SK-N-SH treated with all-trans-retinoic acid at 6 μM for 48 hours (cell line): Measurements from ENCODE around the gene DFFB.

Experiments
- ATAC-seq: fragments of 200-7000 bp; cut with Tn5 transposase; 3 replicates; pipeline ENCODE4 v1.9.1; 2020; ENCODE audit warnings: mild to moderate bottlenecking, moderate library complexity
- ARNTL ChIP-seq: fragments of 450-650 bp; formaldehyde crosslinking; IDR thresholded peaks from 2 replicates; pipeline ENCODE4 v1.5.0; 2020; ENCODE audit warnings: low read depth, mild to moderate bottlenecking, moderate library complexity, borderline replicate concordance
- CSDC2 ChIP-seq: fragments of 250-450 bp; sonication (Bioruptor Pico); IDR thresholded peaks from 2 replicates; pipeline ENCODE4 v1.5.0; 2020; ENCODE audit warnings: mild to moderate bottlenecking, moderate library complexity
- ESRRG ChIP-seq: fragments of 250-450 bp; sonication (Bioruptor Pico); IDR thresholded peaks from 2 replicates; pipeline ENCODE4 v1.6.1; 2021; ENCODE audit warnings: mild to moderate bottlenecking
- GLIS3 ChIP-seq: fragments of 250-450 bp; sonication (Bioruptor Pico); IDR thresholded peaks from 2 replicates; pipeline ENCODE4 v1.5.0; 2020; ENCODE audit warnings: mild to moderate bottlenecking, moderate library complexity
- ISL1 ChIP-seq: fragments of 250-450 bp; sonication (Bioruptor Pico); IDR thresholded peaks from 2 replicates; pipeline ENCODE4 v2.1.2; 2022; ENCODE audit warnings: mild to moderate bottlenecking, moderate library complexity
- OSR1 ChIP-seq: fragments of 250-450 bp; sonication (Bioruptor Pico); IDR thresholded peaks from 2 replicates; pipeline ENCODE4 v1.8.0; 2022; ENCODE audit warnings: moderate library complexity, mild to moderate bottlenecking, inconsistent platforms
- PPARA ChIP-seq: fragments of 250-450 bp; sonication (Bioruptor Pico); IDR thresholded peaks from 2 replicates; pipeline ENCODE4 v1.5.0; 2020; ENCODE audit warnings: mild to moderate bottlenecking, borderline replicate concordance
- RARB ChIP-seq: fragments of 250-450 bp; sonication (Bioruptor Pico); IDR thresholded peaks from 2 replicates; pipeline ENCODE4 v1.8.0; 2021; ENCODE audit warnings: mild to moderate bottlenecking, moderate library complexity
- SNAI2 ChIP-seq: fragments of 250-450 bp; sonication (Bioruptor Pico); IDR thresholded peaks from 2 replicates; pipeline ENCODE4 v1.5.0; 2020; ENCODE audit warnings: mild to moderate bottlenecking, moderate library complexity
- TCF4 ChIP-seq: fragments of 250-450 bp; sonication (Bioruptor Pico); IDR thresholded peaks from 2 replicates; pipeline ENCODE4 v1.8.0; 2021; ENCODE audit warnings: mild to moderate bottlenecking, moderate library complexity, borderline replicate concordance
- ZC3H10 ChIP-seq: fragments of 250-450 bp; sonication (Bioruptor Pico); IDR thresholded peaks from 2 replicates; pipeline ENCODE4 v1.5.1; 2021; ENCODE audit warnings: mild to moderate bottlenecking, moderate library complexity
- ZFP3 ChIP-seq: fragments of 250-450 bp; sonication (Bioruptor Pico); IDR thresholded peaks from 2 replicates; pipeline ENCODE4 v1.5.0; 2020; ENCODE audit warnings: mild to moderate bottlenecking, moderate library complexity
- ZFP30 ChIP-seq: fragments of 450-650 bp; formaldehyde crosslinking; IDR thresholded peaks from 2 replicates; pipeline ENCODE4 v1.5.0; 2022; ENCODE audit warnings: mild to moderate bottlenecking, moderate library complexity
- ZNF70 ChIP-seq: fragments of 450-650 bp; formaldehyde crosslinking; IDR thresholded peaks from 2 replicates; pipeline ENCODE4 v1.5.0; 2020; ENCODE audit warnings: mild to moderate bottlenecking, moderate library complexity
- ZNF8 ChIP-seq: fragments of 450-650 bp; formaldehyde crosslinking; IDR thresholded peaks from 2 replicates; pipeline ENCODE4 v1.5.0; 2020; ENCODE audit warnings: mild to moderate bottlenecking, moderate library complexity
- TF ChIP-seq, protein P1 (sequence below): fragments of 250-450 bp; sonication (Bioruptor Pico); IDR thresholded peaks from 2 replicates; pipeline ENCODE4 v1.5.0; 2020; ENCODE audit warnings: mild to moderate bottlenecking, moderate library complexity
- TF ChIP-seq, protein P2 (sequence below): fragments of 250-450 bp; sonication (Bioruptor Pico); IDR thresholded peaks from 2 replicates; pipeline ENCODE4 v1.8.0; 2021; ENCODE audit warnings: low read depth, mild to moderate bottlenecking, moderate library complexity, borderline replicate concordance
- TF ChIP-seq, protein P3 (sequence below): fragments of 250-450 bp; sonication (Bioruptor Pico); IDR thresholded peaks from 2 replicates; pipeline ENCODE4 v1.5.1; 2020; ENCODE audit warnings: low read depth, mild to moderate bottlenecking, moderate library complexity
- TF ChIP-seq, protein P4 (sequence below): fragments of 250-450 bp; sonication (Bioruptor Pico); IDR thresholded peaks from 2 replicates; pipeline ENCODE4 v1.8.0; 2020; ENCODE audit warnings: mild to moderate bottlenecking, moderate library complexity, borderline replicate concordance

DFFB gene

DNA sequence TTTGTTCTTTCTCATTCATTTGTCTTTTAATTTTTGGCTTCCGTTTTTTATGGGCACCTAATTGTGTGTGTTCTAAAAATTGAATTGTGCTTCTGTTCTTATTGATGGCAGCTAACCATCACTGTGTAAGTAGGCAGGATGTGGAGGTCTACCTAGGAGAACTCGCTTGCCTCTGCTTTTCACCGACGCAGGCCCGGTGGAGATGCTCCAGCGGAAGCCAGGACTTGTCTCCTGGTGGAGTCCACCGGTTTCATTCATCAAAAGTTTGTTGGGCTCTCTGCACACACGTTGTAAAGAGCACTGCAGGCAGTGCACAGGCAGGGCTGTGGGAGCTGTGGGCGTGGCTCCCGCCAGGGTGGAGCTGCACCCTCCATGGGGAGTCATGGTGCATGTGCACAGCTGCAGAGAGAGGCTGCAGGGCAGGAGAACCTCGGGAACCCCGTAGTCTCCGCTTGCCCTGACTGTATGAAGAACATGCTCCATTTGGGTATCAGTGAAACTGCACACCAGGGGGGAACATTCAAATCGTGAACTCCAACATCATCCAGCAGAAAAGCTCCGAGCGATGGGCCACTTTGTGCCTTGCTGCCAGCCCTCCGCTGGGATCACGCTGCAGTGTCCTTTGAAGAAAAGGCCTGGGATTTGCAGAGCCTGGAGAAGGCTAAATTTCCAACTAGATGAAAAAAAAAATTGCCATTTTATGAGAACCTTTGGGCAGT is 48.8 kb downstream of the DFFB start:
- TF ChIP-seq, protein P1, sequence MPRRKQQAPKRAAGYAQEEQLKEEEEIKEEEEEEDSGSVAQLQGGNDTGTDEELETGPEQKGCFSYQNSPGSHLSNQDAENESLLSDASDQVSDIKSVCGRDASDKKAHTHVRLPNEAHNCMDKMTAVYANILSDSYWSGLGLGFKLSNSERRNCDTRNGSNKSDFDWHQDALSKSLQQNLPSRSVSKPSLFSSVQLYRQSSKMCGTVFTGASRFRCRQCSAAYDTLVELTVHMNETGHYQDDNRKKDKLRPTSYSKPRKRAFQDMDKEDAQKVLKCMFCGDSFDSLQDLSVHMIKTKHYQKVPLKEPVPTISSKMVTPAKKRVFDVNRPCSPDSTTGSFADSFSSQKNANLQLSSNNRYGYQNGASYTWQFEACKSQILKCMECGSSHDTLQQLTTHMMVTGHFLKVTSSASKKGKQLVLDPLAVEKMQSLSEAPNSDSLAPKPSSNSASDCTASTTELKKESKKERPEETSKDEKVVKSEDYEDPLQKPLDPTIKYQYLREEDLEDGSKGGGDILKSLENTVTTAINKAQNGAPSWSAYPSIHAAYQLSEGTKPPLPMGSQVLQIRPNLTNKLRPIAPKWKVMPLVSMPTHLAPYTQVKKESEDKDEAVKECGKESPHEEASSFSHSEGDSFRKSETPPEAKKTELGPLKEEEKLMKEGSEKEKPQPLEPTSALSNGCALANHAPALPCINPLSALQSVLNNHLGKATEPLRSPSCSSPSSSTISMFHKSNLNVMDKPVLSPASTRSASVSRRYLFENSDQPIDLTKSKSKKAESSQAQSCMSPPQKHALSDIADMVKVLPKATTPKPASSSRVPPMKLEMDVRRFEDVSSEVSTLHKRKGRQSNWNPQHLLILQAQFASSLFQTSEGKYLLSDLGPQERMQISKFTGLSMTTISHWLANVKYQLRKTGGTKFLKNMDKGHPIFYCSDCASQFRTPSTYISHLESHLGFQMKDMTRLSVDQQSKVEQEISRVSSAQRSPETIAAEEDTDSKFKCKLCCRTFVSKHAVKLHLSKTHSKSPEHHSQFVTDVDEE (CRISPR knock-in tag), result no peak
- no peak for TF ChIP-seq PPARA
- no peak for TF ChIP-seq ZNF70 (CRISPR knock-in tag)
- TF ChIP-seq, protein P2, sequence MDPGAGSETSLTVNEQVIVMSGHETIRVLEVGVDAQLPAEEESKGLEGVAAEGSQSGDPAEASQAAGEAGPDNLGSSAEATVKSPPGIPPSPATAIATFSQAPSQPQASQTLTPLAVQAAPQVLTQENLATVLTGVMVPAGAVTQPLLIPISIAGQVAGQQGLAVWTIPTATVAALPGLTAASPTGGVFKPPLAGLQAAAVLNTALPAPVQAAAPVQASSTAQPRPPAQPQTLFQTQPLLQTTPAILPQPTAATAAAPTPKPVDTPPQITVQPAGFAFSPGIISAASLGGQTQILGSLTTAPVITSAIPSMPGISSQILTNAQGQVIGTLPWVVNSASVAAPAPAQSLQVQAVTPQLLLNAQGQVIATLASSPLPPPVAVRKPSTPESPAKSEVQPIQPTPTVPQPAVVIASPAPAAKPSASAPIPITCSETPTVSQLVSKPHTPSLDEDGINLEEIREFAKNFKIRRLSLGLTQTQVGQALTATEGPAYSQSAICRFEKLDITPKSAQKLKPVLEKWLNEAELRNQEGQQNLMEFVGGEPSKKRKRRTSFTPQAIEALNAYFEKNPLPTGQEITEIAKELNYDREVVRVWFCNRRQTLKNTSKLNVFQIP (CRISPR knock-in tag), result no peak
- TF ChIP-seq ZC3H10 (CRISPR knock-in tag), result no peak
- TF ChIP-seq ZNF8, result no peak
- no peak for TF ChIP-seq ESRRG (CRISPR knock-in tag)
- no peak for TF ChIP-seq RARB (CRISPR knock-in tag)
- ATAC-seq, result no peak

DNA sequence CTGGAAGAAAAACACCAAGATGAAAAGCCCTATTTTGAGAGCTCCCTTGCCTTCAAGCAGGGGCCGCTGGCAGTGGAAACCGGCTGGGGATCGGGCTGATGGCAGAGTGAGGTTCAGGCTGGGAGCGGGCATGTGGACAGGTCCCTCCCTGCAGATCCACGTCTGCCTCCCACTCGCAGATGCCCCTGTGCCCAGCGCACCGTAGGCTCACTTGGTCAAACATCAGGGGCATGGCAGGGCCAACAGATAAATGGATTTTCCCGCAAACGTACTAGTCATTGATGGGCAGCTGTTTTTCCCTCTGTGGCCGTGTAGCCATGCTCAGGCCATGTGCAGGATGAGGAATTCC is 49.4 kb downstream of the DFFB start:
- no peak for TF ChIP-seq ESRRG (CRISPR knock-in tag)
- TF ChIP-seq CSDC2 (CRISPR knock-in tag), result no peak
- TF ChIP-seq, protein P3, sequence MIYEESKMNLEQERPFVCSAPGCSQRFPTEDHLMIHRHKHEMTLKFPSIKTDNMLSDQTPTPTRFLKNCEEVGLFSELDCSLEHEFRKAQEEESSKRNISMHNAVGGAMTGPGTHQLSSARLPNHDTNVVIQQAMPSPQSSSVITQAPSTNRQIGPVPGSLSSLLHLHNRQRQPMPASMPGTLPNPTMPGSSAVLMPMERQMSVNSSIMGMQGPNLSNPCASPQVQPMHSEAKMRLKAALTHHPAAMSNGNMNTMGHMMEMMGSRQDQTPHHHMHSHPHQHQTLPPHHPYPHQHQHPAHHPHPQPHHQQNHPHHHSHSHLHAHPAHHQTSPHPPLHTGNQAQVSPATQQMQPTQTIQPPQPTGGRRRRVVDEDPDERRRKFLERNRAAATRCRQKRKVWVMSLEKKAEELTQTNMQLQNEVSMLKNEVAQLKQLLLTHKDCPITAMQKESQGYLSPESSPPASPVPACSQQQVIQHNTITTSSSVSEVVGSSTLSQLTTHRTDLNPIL (CRISPR knock-in tag), result no peak
- no peak for TF ChIP-seq ZFP3
- TF ChIP-seq GLIS3 (CRISPR knock-in tag), result no peak
- TF ChIP-seq ZNF8, result no peak
- TF ChIP-seq, protein P1 (CRISPR knock-in tag), result no peak
- TF ChIP-seq ARNTL (CRISPR knock-in tag), result no peak
- TF ChIP-seq, protein P4, sequence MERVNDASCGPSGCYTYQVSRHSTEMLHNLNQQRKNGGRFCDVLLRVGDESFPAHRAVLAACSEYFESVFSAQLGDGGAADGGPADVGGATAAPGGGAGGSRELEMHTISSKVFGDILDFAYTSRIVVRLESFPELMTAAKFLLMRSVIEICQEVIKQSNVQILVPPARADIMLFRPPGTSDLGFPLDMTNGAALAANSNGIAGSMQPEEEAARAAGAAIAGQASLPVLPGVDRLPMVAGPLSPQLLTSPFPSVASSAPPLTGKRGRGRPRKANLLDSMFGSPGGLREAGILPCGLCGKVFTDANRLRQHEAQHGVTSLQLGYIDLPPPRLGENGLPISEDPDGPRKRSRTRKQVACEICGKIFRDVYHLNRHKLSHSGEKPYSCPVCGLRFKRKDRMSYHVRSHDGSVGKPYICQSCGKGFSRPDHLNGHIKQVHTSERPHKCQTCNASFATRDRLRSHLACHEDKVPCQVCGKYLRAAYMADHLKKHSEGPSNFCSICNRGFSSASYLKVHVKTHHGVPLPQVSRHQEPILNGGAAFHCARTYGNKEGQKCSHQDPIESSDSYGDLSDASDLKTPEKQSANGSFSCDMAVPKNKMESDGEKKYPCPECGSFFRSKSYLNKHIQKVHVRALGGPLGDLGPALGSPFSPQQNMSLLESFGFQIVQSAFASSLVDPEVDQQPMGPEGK (CRISPR knock-in tag), result no peak
- TF ChIP-seq, protein P2 (CRISPR knock-in tag), result no peak
- TF ChIP-seq TCF4, result no peak
- no peak for TF ChIP-seq OSR1 (CRISPR knock-in tag)
- no peak for TF ChIP-seq ZFP30 (CRISPR knock-in tag)
- no peak for TF ChIP-seq SNAI2 (CRISPR knock-in tag)
- TF ChIP-seq RARB (CRISPR knock-in tag), result no peak
- no peak for TF ChIP-seq PPARA
- no peak for TF ChIP-seq ISL1 (CRISPR knock-in tag)
- TF ChIP-seq, all 23 proteins: peak for 0
- no peak for ATAC-seq
